Measurements from ENCODE around the gene ARCN1. TPM values are rescaled to one million over a fixed set of nuclear protein-coding genes. Genes with fewer than 3 reads are reported as not detected.

Gene ARCN1
- total RNA-seq, result 62.5 and 63.9 TPM in 2 replicates

DNA sequence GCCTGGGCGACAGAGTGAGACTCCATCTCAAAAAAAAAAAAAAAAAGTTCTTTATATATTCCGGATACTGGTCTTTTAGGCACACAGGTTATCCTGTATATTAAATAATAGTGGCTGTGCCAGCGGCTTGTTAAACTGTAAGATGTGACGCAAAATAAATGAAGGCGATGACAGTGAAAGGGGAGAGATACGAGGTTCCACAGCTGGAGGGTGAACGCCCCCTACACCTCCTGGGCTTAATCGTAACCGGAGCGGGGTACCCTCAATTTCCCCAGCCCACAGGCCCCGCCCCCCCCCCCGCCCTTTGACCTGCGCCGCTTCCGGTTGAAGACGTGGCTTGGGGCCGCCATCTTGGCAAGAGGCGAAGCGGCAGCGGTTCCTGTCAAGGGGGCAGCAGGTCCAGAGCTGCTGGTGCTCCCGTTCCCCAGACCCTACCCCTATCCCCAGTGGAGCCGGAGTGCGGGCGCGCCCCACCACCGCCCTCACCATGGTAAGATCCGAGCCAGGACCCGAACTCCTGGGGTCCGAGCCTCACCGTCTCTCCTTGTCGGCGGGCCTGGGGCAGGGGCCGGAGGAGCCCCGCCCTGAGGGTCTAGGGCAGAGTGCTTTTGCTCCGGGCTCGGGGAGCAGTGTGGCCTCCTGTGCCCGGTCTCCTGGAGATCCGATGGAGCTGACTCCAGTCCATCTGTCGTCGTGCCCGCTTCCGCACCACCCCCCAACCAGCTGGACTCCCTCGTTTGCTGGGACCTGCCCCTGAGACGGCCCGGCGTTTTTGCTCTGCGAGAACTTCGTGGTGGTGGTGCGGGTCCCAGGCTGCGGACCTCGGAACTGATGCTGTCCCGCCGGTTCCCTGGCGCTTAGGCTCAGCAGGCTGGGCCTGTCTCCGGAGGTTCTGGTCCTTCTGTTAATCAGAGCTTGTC lies at the start of gene ARCN1:
Gene ARCN1, plus strand, starts transcription at position 349 of the 920 bp plus-strand sequence. Its CDS starts 139 bp downstream, at position 488.
- DNase-seq (ENCODE audit: low read depth in 2 of 2), result peak; percentile 72 to 76

DNA sequence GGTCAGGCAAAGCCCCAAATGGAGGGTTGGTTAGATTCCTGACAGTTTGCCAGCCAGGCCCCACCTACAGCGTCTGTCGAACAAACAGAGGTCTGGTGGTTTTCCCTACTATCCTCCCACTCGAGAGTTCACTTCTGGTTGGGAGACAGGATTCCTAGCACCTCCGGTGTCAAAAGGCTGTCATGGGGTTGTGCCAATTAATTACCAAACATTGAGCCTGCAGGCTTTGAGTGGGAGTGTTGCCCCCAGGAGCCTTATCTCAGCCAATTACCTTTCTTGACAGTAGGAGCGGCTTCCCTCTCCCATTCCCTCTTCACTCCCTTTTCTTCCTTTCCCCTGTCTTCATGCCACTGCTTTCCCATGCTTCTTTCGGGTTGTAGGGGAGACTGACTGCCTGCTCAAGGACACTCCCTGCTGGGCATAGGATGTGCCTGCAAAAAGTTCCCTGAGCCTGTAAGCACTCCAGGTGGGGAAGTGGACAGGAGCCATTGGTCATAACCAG lies 49.6 kb upstream of the ARCN1 start:
- DNase-seq (ENCODE audit: low read depth in 2 of 2), result peak; percentile 50 to 58

DNA sequence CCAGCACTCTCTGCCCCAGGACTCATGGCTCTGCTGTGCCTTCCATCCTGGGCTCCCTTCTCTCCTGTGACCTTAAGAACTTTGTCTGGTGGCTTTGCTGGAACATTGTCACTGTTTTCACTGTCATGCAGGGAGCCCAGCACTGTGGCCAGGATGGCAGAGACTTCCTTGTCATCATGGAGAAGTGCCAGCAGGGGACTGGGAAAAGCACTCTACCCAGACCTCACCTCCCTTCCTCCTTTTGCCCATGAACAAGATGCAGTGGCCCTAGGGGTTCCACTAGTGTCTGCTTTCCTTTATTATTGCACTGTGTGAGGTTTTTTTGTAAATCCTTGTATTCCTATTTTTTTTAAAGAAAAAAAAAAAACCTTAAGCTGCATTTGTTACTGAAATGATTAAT lies 47.9 kb upstream of the ARCN1 start:
- no peak for DNase-seq (ENCODE audit: low read depth in 2 of 2)

DNA sequence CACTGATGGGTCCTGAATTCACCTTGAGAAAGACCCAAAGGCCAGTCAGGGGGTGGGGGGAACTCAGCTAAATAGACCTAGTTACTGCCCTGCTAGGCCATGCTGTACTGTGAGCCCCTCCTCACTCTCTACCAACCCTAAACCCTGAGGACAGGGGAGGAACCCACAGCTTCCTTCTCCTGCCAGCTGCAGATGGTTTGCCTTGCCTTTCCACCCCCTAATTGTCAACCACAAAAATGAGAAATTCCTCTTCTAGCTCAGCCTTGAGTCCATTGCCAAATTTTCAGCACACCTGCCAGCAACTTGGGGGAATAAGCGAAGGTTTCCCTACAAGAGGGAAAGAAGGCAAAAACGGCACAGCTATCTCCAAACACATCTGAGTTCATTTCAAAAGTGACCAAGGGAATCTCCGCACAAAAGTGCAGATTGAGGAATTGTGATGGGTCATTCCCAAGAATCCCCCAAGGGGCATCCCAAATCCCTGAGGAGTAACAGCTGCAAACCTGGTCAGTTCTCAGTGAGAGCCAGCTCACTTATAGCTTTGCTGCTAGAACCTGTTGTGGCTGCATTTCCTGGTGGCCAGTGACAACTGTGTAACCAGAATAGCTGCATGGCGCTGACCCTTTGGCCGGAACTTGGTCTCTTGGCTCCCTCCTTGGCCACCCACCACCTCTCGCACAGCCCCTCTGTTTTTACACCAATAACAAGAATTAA lies 47.3 kb upstream of the ARCN1 start:
- no peak for DNase-seq (ENCODE audit: low read depth in 2 of 2)

DNA sequence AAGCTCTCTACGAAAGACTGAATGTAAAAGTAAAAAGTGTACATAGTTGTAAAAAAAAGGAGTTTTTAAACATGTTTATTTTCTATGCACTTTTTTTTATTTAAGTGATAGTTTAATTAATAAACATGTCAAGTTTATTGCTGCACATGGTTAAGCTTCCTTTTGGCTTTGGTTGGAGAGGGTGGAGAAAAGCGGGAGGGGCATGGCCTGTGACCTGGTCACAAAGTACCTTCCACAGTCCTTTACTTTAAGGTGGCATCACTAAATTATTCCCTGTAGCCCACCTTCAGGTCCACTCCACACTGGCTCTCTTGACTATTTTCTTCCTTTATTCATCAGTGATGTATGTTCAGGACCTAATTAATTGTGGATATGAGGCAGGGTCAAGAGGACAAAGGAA lies 45.5 kb upstream of the ARCN1 start:
- no peak for DNase-seq (ENCODE audit: low read depth in 2 of 2)

DNA sequence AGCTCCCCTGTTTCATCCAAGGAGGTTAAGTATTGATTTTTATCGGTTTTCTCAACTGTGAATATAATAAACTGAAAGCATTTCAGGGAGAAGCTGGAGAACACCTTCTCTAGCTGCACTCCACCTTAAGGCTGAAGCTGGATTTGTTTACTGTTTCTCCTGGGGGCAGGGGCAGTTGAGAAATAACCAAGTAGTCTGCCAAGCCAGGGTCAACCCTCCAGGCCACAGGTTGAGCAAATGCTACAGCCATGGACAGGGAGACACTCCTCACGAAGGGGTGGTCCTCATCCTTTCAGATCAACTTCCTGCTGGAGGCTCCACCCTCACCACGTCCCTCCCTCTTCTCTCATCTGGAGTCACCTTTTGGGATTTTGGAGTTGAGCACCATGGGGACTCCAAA lies 45.1 kb upstream of the ARCN1 start, which contains the start of gene TTC36:
Gene TTC36, plus strand, starts transcription at position 366 of the 400 bp plus-strand sequence. Its CDS starts 21 bp downstream, at position 387.
- no peak for DNase-seq (ENCODE audit: low read depth in 2 of 2)

DNA sequence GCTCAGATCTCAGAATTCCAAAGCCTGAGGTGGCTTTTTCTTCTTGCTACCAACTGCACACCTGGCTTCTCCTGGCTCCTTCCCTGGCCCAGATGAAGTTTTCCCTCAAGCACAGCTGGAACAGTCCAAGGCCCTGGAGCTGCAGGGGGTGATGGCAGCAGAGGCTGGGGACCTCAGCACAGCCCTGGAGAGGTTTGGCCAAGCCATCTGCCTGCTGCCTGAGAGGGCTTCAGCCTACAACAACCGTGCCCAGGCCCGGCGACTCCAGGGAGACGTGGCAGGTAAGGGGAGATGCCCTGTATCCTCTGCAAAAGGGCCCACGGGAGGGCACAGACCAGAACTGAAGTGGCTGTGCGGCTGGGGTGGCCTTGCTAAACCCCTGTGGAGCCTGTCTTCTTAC lies 43.7 kb upstream of the ARCN1 start:
- no peak for DNase-seq (ENCODE audit: low read depth in 2 of 2)

DNA sequence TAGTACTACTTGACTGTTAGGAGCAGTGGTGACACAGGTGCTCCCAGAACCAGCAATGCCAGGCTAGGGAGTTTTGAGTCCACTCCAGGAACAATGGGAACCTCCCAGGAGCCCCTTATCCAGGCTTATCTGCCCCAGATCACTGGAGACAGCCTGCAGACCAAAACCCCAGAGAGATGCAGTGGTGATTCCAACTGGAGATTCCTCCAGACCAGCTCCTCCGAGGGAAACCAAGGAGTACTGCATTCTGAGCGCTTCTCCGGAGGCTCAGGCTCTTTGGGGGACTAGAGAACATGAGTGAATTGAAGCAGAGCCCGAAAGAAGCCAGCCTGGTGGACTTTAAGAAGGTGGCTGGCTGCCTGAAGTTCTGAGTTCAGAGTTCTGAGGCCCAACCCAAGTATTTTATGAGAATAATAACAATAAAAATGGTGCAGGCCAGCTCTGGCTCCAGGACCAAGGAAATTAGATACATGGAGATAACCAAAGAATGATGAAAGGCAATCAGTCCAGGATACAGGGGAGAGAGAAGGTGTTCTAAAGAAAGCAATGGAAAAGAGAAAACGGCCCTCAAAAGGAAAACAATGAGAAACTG lies 42.5 kb upstream of the ARCN1 start:
- no peak for DNase-seq (ENCODE audit: low read depth in 2 of 2)

DNA sequence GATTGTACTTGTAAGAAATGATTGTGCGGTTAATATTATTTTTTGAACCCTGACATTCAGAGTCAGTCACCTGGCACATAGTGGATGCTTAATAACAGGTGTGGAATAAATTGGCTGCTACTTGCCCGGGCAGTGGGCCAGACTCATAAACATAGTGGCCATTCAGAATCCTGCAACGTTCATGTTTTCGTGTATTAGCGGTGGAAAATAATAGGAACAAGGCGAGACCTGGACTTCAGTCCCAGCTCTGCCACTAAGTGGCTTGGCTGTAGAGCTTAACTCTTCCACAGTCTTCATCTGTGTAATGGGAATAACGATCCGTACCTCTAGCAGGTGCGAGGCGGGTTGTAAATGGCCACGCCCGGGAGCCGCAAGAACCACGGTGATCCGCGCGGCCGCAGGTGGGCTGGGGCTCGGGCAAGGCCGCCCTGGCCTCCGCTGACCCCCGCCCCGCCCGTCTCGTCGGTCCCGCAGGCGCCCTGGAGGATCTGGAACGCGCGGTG lies 42.0 kb upstream of the ARCN1 start:
- peak; percentile 12 to 70 for DNase-seq (ENCODE audit: low read depth in 2 of 2)

DNA sequence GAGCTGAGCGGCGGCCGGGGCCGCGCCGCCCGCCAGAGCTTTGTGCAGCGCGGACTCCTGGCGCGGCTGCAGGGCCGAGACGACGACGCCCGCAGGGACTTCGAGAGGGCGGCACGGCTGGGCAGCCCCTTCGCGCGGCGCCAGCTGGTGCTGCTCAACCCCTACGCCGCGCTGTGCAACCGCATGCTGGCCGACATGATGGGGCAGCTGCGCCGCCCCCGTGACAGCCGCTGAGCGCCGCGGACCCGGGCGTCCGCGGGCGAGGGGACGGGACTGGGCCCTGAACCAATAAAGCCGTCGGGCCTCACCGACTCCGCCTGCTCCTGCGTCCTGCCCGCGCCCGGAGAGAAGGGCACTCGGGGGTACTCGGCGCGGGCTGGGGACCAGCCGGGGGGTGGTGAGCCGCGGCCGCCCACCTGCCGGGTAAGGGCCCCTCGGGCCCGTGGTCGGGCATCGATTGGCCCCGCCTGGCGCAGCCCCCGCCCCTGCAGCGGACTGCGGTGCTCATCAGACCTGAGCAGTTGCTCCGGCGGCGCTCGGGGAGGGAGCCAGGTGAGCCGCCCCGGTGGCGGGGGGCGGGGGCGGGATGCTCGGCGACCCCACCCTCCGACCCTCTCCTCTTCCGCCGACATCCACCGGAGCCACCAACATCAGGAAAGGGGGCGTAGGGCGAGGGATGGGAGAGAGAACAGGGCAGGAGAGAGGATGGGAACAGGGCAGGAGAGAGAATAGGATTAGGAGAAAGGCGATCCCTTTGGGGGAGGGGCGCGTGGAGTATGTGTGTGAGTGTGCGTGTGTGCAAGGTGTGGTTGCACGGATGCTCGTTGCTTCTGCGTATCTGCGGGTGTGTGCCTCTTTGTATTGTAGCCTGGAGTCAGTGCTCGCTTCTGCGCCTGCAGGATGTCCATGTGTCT lies 41.3 kb upstream of the ARCN1 start, which contains the start of gene TMEM25:
Gene TMEM25, plus strand, starts transcription at position 510 of the 914 bp plus-strand sequence. CDS start 610 bp downstream, outside the sequence.
- peak; percentile 48 to 74 for DNase-seq (ENCODE audit: low read depth in 2 of 2)

DNA sequence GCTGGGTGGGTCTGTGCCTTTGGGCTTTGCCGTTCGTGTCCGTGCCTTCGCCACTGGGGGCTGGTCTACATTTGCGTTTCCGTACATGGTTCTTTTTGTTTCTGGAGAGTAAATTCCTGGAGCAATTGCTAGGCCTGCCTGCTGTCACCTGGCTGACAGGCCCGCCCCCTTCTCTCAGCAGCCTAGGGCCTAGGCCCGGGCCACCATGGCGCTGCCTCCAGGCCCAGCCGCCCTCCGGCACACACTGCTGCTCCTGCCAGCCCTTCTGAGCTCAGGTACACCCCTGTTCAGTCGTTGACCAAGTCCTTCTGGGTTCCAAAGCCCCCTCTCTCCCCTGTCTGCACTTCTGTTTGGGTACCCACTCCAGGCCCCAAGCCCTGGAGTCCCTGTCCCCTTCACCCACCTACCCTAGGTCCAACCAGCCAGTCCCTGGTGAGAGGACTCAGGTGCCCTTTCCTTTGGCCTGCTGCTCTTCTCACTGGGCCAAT lies 40.6 kb upstream of the ARCN1 start:
- no peak for DNase-seq (ENCODE audit: low read depth in 2 of 2)

DNA sequence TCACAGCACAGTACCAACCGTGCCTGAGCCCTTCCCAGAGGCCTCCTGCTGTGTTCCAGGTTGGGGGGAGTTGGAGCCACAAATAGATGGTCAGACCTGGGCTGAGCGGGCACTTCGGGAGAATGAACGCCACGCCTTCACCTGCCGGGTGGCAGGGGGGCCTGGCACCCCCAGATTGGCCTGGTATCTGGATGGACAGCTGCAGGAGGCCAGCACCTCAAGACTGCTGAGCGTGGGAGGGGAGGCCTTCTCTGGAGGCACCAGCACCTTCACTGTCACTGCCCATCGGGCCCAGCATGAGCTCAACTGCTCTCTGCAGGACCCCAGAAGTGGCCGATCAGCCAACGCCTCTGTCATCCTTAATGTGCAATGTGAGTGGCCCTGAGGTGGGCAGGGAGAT lies 40.1 kb upstream of the ARCN1 start:
- no peak for DNase-seq (ENCODE audit: low read depth in 2 of 2)

DNA sequence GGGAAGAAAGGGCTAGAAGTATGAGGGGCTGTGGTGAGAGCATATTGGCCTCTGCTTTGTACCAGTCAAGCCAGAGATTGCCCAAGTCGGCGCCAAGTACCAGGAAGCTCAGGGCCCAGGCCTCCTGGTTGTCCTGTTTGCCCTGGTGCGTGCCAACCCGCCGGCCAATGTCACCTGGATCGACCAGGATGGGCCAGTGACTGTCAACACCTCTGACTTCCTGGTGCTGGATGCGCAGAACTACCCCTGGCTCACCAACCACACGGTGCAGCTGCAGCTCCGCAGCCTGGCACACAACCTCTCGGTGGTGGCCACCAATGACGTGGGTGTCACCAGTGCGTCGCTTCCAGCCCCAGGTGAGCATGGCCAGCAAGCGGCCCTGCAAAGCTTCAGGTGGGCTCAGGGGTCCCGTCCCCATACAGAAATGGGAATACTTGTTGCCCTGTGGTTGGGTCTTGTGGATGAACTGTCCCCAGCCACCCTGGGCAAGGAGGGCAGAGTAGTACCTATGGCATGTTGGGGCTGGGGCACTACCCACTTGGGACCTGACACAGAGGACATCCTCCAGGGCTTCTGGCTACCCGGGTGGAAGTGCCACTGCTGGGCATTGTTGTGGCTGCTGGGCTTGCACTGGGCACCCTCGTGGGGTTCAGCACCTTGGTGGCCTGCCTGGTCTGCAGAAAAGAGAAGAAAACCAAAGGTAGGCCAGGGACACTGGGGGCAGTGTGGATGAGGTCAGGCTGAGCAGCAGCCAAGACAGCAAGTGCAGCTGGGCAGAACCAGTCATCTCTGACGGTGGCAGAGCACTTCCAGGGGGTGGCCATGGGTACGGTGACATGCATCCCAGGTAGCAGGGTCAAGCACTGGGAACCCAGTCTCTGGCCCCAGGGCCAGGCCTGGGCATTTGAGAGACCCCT lies 39.1 kb upstream of the ARCN1 start:
- DNase-seq (ENCODE audit: low read depth in 2 of 2), result no peak

DNA sequence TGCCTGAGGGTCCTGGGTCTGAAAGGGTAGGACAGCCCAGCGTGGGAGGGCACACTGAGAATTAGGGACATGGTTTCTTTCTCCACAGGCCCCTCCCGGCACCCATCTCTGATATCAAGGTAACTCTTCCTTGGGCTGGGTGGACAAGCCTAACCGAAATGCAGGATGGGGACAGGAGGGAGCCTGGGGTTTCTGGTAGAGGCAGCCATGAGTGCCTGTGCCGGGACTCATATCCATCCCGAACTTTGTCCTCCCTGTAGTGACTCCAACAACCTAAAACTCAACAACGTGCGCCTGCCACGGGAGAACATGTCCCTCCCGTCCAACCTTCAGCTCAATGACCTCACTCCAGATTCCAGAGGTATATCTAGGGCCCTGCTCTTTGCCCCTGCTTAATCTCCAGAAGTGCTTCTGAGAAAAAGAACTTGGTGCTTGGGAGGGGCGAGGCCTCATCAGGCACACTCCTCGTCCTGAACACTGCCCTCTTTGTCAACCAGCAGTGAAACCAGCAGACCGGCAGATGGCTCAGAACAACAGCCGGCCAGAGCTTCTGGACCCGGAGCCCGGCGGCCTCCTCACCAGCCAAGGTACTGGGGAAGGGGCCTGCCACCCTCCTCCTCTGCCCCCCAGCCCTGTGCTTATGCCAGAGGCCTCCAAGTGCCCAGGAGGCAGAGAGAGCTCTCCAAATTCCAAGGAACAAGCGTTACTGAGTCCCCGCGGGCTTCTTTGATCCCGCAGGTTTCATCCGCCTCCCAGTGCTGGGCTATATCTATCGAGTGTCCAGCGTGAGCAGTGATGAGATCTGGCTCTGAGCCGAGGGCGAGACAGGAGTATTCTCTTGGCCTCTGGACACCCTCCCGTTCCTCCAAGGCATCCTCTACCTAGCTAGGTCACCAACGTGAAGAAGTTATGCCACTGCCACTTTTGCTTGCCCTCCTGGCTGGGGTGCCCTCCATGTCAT lies 38.2 kb upstream of the ARCN1 start:
- no peak for DNase-seq (ENCODE audit: low read depth in 2 of 2)

DNA sequence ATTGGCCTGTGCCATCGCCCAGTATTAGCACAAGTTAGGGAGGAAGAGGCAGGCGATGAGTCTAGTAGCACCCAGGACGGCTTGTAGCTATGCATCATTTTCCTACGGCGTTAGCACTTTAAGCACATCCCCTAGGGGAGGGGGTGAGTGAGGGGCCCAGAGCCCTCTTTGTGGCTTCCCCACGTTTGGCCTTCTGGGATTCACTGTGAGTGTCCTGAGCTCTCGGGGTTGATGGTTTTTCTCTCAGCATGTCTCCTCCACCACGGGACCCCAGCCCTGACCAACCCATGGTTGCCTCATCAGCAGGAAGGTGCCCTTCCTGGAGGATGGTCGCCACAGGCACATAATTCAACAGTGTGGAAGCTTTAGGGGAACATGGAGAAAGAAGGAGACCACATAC lies 36.9 kb upstream of the ARCN1 start:
- DNase-seq (ENCODE audit: low read depth in 2 of 2), result no peak

DNA sequence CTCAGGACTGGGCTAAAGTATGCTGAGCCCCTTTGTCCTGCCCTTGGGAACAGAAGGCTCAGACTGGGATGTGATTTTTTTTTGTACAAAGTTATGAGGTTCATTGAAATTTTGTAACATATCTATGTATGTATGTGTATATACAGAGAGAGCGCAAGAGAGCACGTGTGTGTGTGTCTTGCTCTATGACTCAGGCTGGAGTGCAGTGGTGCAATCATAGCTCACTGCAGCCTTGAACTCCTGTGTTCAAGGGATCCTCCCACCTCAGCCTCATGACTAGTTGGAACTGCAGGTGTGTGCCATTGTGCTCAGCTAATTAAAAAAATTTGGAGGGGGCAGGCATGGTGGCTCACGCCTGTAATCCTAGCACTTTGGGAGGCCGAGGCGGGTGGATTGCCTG lies 35.5 kb upstream of the ARCN1 start:
- no peak for DNase-seq (ENCODE audit: low read depth in 2 of 2)

DNA sequence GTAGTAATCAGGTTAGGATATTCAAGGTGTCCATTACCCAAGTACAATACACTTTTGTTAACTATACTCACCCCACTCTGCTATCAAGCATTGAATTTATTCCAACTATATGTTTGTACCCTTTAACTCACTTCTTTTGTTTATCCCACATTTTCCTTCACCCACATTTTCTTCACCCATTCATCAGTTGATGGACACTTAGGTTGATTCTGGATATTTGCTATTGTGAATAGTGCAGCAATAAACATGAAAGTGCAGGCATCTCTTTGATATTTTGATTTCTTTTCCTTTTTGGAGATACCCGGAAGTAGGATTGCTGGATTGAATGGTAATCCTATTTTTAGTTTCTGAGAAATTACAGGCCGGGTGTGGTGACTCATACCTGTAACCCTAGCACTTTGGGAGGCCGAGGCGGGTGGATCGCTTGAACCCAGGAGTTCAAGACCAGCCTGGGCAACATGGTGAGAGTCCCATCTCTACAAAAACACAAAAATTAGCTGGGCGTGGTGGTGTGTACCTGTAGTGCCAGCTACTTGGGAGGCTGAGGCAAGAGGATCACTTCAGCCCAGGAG lies 34.7 kb upstream of the ARCN1 start:
- DNase-seq (ENCODE audit: low read depth in 2 of 2), result peak; percentile 17 to 26

Data from lung microvascular endothelial cell (primary cell).